Mucosa of stomach (tissue), 1 donor: ENCODE data around the gene CACNA1E.

Source experiments
- H3K27me3 ChIP-seq: one replicate; pipeline ENCODE4 v1.7.0; 2013; ENCODE audit warnings: mild to moderate bottlenecking, low read length; ENCODE audit not compliant: control insufficient read depth, insufficient read depth
- H3K36me3 ChIP-seq: one replicate; pipeline ENCODE4 v1.7.0; 2013; ENCODE audit warnings: low read length; ENCODE audit not compliant: control insufficient read depth, insufficient read depth
- H3K4me1 ChIP-seq: one replicate; pipeline ENCODE4 v1.7.0; 2013; ENCODE audit warnings: mild to moderate bottlenecking, low read length; ENCODE audit not compliant: control insufficient read depth, insufficient read depth
- H3K4me3 ChIP-seq: one replicate; pipeline ENCODE4 v1.7.0; 2013; ENCODE audit warnings: low read length
- H3K9ac ChIP-seq: one replicate; pipeline ENCODE4 v1.7.0; 2013; ENCODE audit warnings: mild to moderate bottlenecking, low read length, moderate library complexity
- H3K9me3 ChIP-seq: one replicate; pipeline ENCODE4 v1.7.0; 2013; ENCODE audit warnings: mild to moderate bottlenecking, low read length, moderate library complexity; ENCODE audit not compliant: control insufficient read depth
- donor health status: Pancreatic carcinoma.

The CACNA1E gene

DNA sequence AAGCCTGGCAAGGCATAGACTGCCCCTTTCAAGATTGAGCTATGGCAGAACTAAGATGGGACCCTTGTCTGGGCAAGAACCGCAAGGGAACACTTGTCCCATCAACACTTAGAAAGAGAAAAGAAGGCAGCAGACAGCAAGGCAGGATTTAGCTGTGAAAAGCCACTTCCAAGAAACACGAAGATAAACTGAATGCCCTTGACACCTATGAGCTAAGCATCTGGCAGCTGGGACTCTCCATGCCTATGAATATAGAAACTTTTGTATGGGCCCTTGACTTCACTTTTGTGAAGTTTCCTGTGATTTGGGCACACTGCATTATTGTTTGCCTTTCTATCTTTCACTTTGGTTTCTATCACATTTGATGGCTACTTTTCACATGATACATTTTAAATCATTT lies 24.9 kb upstream of the CACNA1E start:
- Histone ChIP-seq H3K27me3 (no peaks in the 10 kb centered on the region), H3K9ac (no peak overlapping the region), H3K9me3 (no peaks in the 10 kb centered on the region), H3K36me3 (no peaks in the 10 kb centered on the region), H3K4me3 (no peak overlapping the region), H3K4me1 (no peaks in the 10 kb centered on the region)

DNA sequence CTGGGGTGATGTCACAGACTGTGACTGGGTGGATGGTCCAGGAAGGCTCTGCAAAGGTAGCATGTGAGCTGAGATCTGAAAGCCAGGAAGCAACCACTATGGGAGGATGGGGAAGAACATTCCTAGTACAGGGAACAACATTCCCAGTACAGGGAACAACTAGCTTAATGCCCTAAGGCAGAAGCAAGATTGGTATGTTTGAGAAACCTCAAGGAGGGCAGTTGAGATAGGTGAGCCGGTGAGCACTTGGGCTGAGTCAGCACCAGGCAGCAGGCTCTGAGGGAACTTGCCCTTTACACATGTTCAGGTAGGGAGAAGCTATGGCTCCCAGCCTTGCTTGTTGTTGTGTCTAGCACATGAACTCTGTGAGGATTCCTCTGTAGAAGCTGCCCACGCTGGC lies 24.2 kb upstream of the CACNA1E start:
- H3K9me3 ChIP-seq = no peaks in the 10 kb centered on the region

DNA sequence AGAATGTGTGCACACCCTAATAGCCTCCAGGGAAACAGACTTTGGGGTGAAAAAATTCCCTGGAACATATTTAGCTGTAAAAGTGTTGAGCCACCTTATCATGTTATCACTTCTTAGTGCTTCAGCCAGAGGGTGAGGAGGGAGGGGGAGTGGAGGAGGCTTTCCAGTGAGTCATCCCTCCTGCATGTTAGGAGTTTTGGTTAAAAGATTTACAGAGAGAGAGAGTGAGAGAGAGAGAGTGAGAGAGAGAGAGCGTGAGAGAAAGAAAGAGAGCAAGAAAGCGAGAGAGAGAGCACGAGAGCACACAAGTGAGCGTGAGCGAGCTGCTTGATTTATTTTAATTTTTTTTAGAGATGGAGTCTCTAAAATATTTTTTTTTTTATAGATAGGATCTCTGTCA lies 13.5 kb upstream of the CACNA1E start:
- no peaks in the 10 kb centered on the region for H3K4me1 ChIP-seq
- H3K4me3 ChIP-seq = no peak overlapping the region
- no peaks in the 10 kb centered on the region for H3K36me3 ChIP-seq
- H3K9ac ChIP-seq = no peak overlapping the region
- H3K27me3 ChIP-seq = no peaks in the 10 kb centered on the region
- H3K9me3 ChIP-seq = no peaks in the 10 kb centered on the region

More for the DNA sequence above, 24.2 kb upstream of the CACNA1E start:
- H3K4me1 ChIP-seq = no peaks in the 10 kb centered on the region
- no peaks in the 10 kb centered on the region for H3K36me3 ChIP-seq
- no peaks in the 10 kb centered on the region for H3K27me3 ChIP-seq
- no peak overlapping the region for H3K4me3 ChIP-seq
- H3K9ac ChIP-seq = no peak overlapping the region

DNA sequence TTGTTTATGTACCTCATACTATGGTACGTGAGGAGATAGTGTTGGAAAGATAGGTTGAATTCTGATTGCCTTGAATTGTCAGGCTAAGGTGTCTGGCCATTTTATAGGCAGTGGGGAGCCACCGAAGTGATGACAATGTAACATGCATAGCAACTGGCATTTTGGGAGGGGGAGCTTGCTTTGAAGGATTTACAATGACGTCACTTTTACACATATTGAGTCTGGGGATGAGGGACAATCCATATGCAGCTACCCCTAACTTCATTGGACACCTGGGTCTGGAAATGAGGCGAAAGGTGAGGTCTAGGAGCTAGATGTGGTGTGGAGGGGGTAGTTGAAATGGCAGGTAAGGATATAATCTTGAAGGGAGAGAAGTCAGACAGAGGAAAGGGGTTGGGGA lies 7.7 kb upstream of the CACNA1E start:
- Histone ChIP-seq H3K27me3 (no peaks in the 10 kb centered on the region), H3K9me3 (no peaks in the 10 kb centered on the region), H3K36me3 (no peaks in the 10 kb centered on the region), H3K9ac (no peak overlapping the region), H3K4me1 (no peaks in the 10 kb centered on the region), H3K4me3 (no peak overlapping the region)

DNA sequence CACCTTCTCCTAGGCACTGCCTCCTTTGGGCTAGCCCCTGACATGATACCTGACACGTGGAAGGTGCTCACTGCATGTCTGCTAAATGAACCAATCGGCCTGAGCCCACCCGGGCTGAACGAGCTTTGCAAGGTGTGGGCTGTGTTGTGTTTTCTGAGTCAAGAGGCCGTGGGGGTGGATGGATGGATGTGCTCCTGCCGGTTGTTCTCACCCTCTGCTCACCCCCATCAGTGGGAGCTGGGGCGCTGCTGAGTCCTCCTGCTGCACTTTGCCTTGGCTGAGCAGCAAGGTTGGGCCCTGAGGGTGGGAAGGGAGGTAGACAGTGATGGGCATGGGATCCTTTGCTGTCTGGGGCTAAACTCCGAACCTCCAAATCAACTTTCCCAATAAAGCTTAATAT lies 6.7 kb upstream of the CACNA1E start:
- Histone ChIP-seq H3K27me3 (no peaks in the 10 kb centered on the region), H3K4me1 (no peaks in the 10 kb centered on the region), H3K36me3 (no peaks in the 10 kb centered on the region), H3K9me3 (no peaks in the 10 kb centered on the region), H3K9ac (no peak overlapping the region), H3K4me3 (no peak overlapping the region)

DNA sequence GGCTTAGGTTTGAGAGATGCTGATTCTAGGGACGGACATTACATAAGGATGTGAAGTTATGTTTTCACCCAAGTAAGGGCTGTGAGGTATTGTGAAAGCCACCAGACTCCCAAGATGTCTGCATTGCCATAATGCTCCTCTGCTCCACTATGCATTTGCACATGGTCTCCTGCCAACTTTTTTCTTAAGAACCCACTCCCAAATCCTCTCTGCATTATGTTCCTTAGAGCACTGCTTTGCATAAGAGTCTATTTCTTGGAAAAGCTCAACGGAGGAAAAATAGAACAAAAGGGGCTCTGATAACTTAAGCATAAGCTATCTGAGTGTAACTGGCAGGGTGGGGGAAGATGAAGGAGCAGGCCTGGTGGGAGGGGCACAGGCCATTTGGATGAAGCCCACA lies 5.0 kb upstream of the CACNA1E start:
- Histone ChIP-seq H3K9ac (no peak overlapping the region), H3K36me3 (no peaks in the 10 kb centered on the region), H3K27me3 (peaks cover 15% of the 10 kb centered on the region), H3K4me3 (no peak overlapping the region), H3K9me3 (no peaks in the 10 kb centered on the region), H3K4me1 (no peaks in the 10 kb centered on the region)

DNA sequence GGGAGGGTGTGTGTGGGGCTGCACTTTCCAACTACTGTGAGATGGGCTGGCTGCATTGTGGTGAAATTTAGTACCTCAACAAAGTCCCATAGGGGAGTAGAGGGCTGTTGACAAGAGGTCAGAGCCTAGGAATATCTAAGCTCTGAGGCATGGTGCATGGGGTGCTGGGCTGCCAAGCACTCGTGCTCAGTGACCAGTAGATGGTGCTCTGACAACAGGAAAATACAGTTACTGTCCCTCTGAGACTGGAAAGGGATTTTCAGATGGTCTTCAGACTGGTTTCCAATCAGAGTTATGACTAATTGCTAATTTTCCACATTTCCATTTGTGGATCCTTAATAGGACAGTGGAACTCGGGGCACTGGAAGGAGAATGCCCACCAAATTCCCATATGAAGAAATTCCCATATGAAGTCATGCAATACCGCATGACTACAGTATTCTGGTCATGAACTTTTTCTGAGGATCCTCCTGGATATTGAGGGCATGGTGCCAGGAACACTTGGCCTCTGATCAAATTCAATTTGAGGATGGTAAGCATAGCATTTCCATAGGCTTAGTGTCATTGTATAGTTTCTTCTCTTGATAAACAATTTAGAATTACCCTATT lies 4.1 kb upstream of the CACNA1E start:
- H3K9me3 ChIP-seq = no peaks in the 10 kb centered on the region
- H3K9ac ChIP-seq = no peak overlapping the region
- no peak overlapping the region for H3K4me3 ChIP-seq
- no peaks in the 10 kb centered on the region for H3K4me1 ChIP-seq
- no peaks in the 10 kb centered on the region for H3K36me3 ChIP-seq
- H3K27me3 ChIP-seq = peaks cover 25% of the 10 kb centered on the region

DNA sequence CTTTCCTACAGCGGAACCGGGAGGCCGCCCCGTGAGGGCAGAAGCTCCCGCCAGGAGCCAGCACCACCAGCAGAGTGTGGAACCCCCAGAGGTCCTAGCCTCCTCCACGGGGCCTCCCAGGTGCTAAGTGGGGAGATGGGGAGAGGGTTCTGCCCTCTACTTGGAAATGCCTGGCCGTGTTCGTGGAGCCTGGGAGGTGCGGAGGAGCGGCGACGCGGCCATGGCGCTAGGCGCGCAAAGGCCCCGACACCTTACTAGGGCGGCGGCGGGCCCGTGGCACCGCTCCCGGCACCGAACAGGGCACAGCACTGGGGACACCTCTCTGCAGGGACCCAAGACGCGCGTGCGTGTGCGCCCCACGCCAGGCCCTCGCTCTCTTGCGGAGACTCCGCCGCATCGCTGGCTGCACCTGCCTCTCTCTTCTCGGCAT lies 1.3 kb upstream of the CACNA1E start:
- H3K4me3 ChIP-seq = no peak overlapping the region
- H3K4me1 ChIP-seq = no peaks in the 10 kb centered on the region
- H3K27me3 ChIP-seq = peaks cover 52% of the 10 kb centered on the region
- H3K36me3 ChIP-seq = no peaks in the 10 kb centered on the region
- no peaks in the 10 kb centered on the region for H3K9me3 ChIP-seq
- H3K9ac ChIP-seq = no peak overlapping the region

DNA sequence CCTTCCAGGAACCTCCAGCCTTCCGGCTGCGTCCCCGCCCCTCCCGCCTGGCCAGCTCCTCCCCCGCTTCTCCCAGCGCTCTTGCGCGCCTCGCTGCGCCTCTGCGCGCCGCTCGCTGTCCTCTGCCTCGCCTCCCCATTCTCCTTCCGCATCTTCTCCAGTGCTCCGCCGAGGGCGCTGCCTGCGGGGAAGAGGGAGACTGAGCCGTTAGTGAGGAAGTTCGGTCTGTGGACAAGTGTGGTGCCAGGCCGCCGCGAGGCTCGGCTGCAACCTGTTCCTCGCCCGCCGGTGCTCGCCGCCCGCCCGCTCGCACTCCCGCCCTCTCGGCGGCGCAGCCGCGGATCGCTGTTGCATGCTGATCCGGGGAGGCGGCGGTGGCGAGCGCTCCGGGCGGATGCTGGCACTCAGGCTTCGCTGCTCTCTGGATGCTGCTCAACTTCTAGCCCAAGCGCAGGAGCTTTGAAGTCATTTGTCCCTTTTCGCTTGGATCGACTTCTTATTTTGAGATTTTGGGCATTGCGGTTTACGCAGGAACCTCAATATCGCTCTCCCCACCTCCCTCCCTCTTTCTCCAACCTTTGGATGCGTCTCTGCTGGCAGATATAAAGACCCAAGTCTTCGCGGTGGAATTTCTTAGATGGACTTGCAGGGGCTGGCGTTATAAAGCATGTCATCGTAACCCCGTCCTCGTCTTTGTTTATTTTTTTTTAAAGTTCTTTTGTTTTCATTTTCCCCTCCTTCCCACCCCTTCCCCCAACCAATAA lies 614 bp upstream of the CACNA1E start:
- Histone ChIP-seq H3K4me3 (no peak overlapping the region), H3K36me3 (no peaks in the 10 kb centered on the region), H3K9ac (no peak overlapping the region), H3K9me3 (no peaks in the 10 kb centered on the region), H3K4me1 (no peaks in the 10 kb centered on the region), H3K27me3 (peaks cover 52% of the 10 kb centered on the region)

DNA sequence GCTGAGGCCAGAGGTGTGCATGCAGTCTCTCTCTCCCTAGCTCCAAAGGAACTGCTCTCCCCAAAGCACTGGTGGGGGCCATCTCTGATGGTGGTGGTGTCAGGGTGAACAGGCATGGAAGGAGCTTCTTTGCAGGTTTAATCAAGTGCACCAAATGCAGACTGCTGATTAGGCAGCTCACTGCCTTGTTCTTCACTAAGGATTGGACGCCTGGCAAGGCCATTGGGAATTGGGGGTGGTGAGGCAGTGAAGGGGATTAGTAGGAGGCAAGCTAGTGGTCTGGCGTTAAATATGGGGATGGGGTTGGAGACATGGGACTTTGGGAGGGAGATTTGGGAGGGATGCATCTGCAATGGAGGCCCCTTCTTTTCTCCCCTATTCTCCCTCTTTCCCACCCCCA lies 1.5 kb downstream of the CACNA1E start:
- Histone ChIP-seq H3K36me3 (no peaks in the 10 kb centered on the region), H3K4me1 (no peaks in the 10 kb centered on the region), H3K27me3 (peaks cover 52% of the 10 kb centered on the region), H3K9me3 (no peaks in the 10 kb centered on the region), H3K4me3 (no peak overlapping the region), H3K9ac (no peak overlapping the region)

DNA sequence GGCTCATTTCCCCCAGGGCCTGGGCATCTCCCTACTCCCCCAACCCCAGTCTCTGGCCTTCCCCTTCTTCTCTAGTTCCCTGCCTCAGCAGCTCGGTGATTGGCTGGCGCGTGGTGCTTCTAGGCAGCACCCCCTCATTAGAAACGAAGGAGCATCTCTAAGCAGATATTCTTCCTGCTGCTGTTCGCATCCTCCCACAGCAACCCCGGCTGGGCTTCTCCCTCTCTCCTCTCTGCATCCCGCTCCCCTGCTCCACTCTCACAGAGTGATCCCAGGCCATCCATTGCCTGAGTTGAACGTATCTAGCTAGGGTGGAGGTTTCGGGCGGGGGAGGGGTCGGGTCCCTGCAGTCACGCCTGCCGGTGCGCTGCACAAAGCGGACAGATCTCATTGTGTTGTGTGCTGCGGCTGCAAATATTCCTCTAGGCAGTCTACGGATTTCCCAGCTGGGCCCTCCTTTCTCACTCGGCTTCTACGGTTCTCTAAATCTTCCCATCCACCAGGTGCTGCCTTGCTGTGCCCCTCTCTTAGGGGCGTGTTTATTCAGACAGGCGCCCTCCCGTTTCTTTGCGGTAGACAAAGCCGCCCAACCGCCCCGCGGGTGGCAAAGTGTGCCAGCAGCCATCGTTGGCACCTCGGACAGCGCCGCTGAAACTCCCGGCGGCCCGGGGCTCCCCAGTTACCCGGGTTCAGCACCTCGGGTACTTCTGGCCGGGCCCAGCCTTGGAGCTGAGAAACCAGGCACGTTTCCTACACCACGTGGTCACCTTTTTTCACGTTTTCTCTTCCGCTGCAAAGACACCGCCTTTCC lies 2.2 kb downstream of the CACNA1E start:
- H3K36me3 ChIP-seq = no peaks in the 10 kb centered on the region
- no peak overlapping the region for H3K9ac ChIP-seq
- no peak overlapping the region for H3K4me3 ChIP-seq
- H3K4me1 ChIP-seq = no peaks in the 10 kb centered on the region
- H3K27me3 ChIP-seq = peaks cover 52% of the 10 kb centered on the region
- H3K9me3 ChIP-seq = no peaks in the 10 kb centered on the region

DNA sequence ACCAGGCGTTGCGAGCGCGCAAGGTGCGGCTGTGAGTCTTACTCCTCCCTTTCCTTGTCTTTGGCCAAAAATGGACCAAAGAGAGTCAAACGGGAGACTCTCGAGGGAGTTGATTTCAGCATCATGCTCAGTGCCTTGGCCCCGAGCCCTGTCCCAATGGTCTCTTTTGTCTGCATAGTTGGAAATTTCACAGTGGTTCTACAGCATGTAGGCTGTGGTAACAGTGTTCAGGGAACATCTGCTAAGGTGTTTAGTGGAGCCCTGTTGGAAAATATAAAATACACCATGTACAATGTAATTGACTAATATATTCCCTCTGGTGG lies 2.7 kb downstream of the CACNA1E start:
- no peaks in the 10 kb centered on the region for H3K9me3 ChIP-seq
- no peak overlapping the region for H3K4me3 ChIP-seq
- no peak overlapping the region for H3K9ac ChIP-seq
- peaks cover 52% of the 10 kb centered on the region for H3K27me3 ChIP-seq
- no peaks in the 10 kb centered on the region for H3K4me1 ChIP-seq
- no peaks in the 10 kb centered on the region for H3K36me3 ChIP-seq
